GM23338 (cell line): ENCODE measurements around the gene ENOX2. TPM values are rescaled to one million over a fixed set of nuclear protein-coding genes. Genes with fewer than 3 reads are reported as not detected.

Source experiments
- ATAC-seq: fragments of 200-7000 bp; cut with Tn5 transposase; 3 replicates; pipeline ENCODE4 v1.9.1; 2020
- DNase-seq: peaks from one replicate; pipeline ENCODE4 v3.0.0-alpha.2; 2015; ENCODE audit warnings: low spot score
- H2AFZ ChIP-seq: fragments of 200-600 bp; sonication (generic); 2 replicates; pipeline ENCODE4 v1.8.0; 2016; ENCODE audit warnings: antibody characterized with exemption, mild to moderate bottlenecking, moderate library complexity
- H3F3A ChIP-seq: fragments of 200-600 bp; sonication (generic); replicated peaks from 2 replicates; pipeline ENCODE4 v1.8.0; 2017; ENCODE audit warnings: antibody characterized with exemption, mixed run types, low read depth
- H3K27ac ChIP-seq: fragments of 200-600 bp; sonication (generic); 2 replicates; pipeline ENCODE4 v1.6.1; 2016; ENCODE audit warnings: low read depth
- H3K27me3 ChIP-seq: fragments of 200-600 bp; sonication (generic); 2 replicates; pipeline ENCODE4 v1.8.0; 2016; ENCODE audit warnings: mild to moderate bottlenecking, mixed run types, moderate library complexity; ENCODE audit not compliant: insufficient read depth
- H3K36me3 ChIP-seq: fragments of 200-600 bp; sonication (generic); 2 replicates; pipeline ENCODE4 v1.8.0; 2016; ENCODE audit warnings: mild to moderate bottlenecking; ENCODE audit not compliant: insufficient read depth
- H3K4me1 ChIP-seq: fragments of 200-600 bp; sonication (generic); 2 replicates; pipeline ENCODE4 v1.8.0; 2016; ENCODE audit warnings: mild to moderate bottlenecking, moderate library complexity; ENCODE audit not compliant: insufficient read depth
- H3K4me2 ChIP-seq: fragments of 200-600 bp; sonication (generic); 2 replicates; pipeline ENCODE4 v1.7.1; 2017; ENCODE audit warnings: mixed run types
- H3K4me3 ChIP-seq: fragments of 200-600 bp; sonication (generic); 2 replicates; pipeline ENCODE4 v1.6.1; 2016; ENCODE audit warnings: mixed run types
- H3K79me2 ChIP-seq: fragments of 200-600 bp; sonication (generic); replicated peaks from 2 replicates; pipeline ENCODE4 v1.8.0; 2017; ENCODE audit warnings: mild to moderate bottlenecking; ENCODE audit not compliant: insufficient read depth
- H3K9me2 ChIP-seq: fragments of 200-600 bp; sonication (generic); 2 replicates; pipeline ENCODE4 v1.8.0; 2017; ENCODE audit not compliant: insufficient read depth
- H4K20me1 ChIP-seq: fragments of 200-600 bp; sonication (generic); replicated peaks from 2 replicates; pipeline ENCODE4 v1.8.0; 2017; ENCODE audit warnings: mild to moderate bottlenecking; ENCODE audit not compliant: insufficient read depth
- H3K27ac Mint-ChIP-seq: 2 replicates; pipeline ENCODE4 v1.8.0; 2020; ENCODE audit warnings: inconsistent platforms, mild to moderate bottlenecking, moderate library complexity, mixed read lengths
- H3K27me3 Mint-ChIP-seq: 3 replicates; pipeline ENCODE4 v1.8.0; 2022; ENCODE audit warnings: low read depth, mild to moderate bottlenecking, moderate library complexity, mixed read lengths, inconsistent platforms; ENCODE audit not compliant: insufficient read depth, poor library complexity
- H3K36me3 Mint-ChIP-seq: 3 replicates; pipeline ENCODE4 v1.8.0; 2021; ENCODE audit warnings: low read depth, mild to moderate bottlenecking, inconsistent platforms, moderate library complexity, mixed read lengths
- H3K4me1 Mint-ChIP-seq: 3 replicates; pipeline ENCODE4 v1.8.0; 2020; ENCODE audit warnings: mild to moderate bottlenecking, inconsistent platforms, mixed read lengths
- H3K4me3 Mint-ChIP-seq: 3 replicates; pipeline ENCODE4 v1.8.0; 2021; ENCODE audit warnings: moderate library complexity, mild to moderate bottlenecking, inconsistent platforms, mixed read lengths
- H3K9me3 Mint-ChIP-seq: 3 replicates; pipeline ENCODE4 v1.8.0; 2020; ENCODE audit warnings: moderate library complexity, mild to moderate bottlenecking, inconsistent platforms, mixed read lengths
- CREB1 ChIP-seq: fragments of 250-450 bp; sonication (Bioruptor Pico); IDR thresholded peaks from 2 replicates; pipeline ENCODE4 v1.5.0; 2020; ENCODE audit warnings: low read depth, mild to moderate bottlenecking, moderate library complexity
- EZH2 ChIP-seq: fragments of 200-600 bp; sonication (generic); IDR thresholded peaks from one replicate; pipeline ENCODE4 v1.8.0; 2017; ENCODE audit warnings: antibody characterized with exemption, mild to moderate bottlenecking, low read depth; ENCODE audit not compliant: unreplicated experiment
- REST ChIP-seq: IDR thresholded peaks from one replicate; pipeline ENCODE4 v1.6.1; 2018; ENCODE audit warnings: antibody characterized with exemption; ENCODE audit not compliant: unreplicated experiment
- STAT1 ChIP-seq: IDR thresholded peaks from one replicate; pipeline ENCODE4 v1.6.1; 2016; ENCODE audit warnings: antibody characterized with exemption; ENCODE audit not compliant: unreplicated experiment
- ZNF114 ChIP-seq: fragments of 250-450 bp; sonication (Bioruptor Pico); IDR thresholded peaks from 2 replicates; pipeline ENCODE4 v1.5.0; 2020; ENCODE audit warnings: mild to moderate bottlenecking, moderate library complexity
- polyA plus RNA-seq: library from polyadenylated mRNA; unstranded; fragments of >200 nt; fragmentation: Nextera tagmentation; extraction: Ambion mirVana; gene quantifications from 2 replicates; pipeline ENCODE4 v1.2.1, GENCODE V29; 2016
- total RNA-seq: library from RNA; depleted of rRNA; stranded (reverse); fragments of >200 nt; shearing (Covaris generic); gene quantifications from 2 replicates; pipeline ENCODE4 v1.2.3, GENCODE V29; 2014
- TF ChIP-seq, protein P1 (sequence below): fragments of 250-450 bp; sonication (Bioruptor Pico); IDR thresholded peaks from 2 replicates; pipeline ENCODE4 v1.5.0; 2020; ENCODE audit warnings: mild to moderate bottlenecking, moderate library complexity

ENOX2 gene
- total and polyA plus RNA-seq, 2 experiments from 2014 or later, result 9.6 to 11.2 TPM

GRCh38 chrX:130628516-130628915 is 274.5 kb downstream of the ENOX2 start (continued):
- TF ChIP-seq, protein P1, sequence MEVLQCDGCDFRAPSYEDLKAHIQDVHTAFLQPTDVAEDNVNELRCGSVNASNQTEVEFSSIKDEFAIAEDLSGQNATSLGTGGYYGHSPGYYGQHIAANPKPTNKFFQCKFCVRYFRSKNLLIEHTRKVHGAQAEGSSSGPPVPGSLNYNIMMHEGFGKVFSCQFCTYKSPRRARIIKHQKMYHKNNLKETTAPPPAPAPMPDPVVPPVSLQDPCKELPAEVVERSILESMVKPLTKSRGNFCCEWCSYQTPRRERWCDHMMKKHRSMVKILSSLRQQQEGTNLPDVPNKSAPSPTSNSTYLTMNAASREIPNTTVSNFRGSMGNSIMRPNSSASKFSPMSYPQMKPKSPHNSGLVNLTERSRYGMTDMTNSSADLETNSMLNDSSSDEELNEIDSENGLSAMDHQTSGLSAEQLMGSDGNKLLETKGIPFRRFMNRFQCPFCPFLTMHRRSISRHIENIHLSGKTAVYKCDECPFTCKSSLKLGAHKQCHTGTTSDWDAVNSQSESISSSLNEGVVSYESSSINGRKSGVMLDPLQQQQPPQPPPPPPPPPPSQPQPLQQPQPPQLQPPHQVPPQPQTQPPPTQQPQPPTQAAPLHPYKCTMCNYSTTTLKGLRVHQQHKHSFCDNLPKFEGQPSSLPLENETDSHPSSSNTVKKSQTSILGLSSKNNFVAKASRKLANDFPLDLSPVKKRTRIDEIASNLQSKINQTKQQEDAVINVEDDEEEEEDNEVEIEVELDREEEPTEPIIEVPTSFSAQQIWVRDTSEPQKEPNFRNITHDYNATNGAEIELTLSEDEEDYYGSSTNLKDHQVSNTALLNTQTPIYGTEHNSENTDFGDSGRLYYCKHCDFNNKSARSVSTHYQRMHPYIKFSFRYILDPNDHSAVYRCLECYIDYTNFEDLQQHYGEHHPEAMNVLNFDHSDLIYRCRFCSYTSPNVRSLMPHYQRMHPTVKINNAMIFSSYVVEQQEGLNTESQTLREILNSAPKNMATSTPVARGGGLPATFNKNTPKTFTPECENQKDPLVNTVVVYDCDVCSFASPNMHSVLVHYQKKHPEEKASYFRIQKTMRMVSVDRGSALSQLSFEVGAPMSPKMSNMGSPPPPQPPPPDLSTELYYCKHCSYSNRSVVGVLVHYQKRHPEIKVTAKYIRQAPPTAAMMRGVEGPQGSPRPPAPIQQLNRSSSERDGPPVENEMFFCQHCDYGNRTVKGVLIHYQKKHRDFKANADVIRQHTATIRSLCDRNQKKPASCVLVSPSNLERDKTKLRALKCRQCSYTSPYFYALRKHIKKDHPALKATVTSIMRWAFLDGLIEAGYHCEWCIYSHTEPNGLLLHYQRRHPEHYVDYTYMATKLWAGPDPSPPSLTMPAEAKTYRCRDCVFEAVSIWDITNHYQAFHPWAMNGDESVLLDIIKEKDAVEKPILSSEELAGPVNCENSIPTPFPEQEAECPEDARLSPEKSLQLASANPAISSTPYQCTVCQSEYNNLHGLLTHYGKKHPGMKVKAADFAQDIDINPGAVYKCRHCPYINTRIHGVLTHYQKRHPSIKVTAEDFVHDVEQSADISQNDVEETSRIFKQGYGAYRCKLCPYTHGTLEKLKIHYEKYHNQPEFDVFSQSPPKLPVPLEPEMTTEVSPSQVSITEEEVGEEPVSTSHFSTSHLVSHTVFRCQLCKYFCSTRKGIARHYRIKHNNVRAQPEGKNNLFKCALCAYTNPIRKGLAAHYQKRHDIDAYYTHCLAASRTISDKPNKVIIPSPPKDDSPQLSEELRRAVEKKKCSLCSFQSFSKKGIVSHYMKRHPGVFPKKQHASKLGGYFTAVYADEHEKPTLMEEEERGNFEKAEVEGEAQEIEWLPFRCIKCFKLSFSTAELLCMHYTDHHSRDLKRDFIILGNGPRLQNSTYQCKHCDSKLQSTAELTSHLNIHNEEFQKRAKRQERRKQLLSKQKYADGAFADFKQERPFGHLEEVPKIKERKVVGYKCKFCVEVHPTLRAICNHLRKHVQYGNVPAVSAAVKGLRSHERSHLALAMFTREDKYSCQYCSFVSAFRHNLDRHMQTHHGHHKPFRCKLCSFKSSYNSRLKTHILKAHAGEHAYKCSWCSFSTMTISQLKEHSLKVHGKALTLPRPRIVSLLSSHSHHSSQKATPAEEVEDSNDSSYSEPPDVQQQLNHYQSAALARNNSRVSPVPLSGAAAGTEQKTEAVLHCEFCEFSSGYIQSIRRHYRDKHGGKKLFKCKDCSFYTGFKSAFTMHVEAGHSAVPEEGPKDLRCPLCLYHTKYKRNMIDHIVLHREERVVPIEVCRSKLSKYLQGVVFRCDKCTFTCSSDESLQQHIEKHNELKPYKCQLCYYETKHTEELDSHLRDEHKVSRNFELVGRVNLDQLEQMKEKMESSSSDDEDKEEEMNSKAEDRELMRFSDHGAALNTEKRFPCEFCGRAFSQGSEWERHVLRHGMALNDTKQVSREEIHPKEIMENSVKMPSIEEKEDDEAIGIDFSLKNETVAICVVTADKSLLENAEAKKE (CRISPR knock-in tag), result no peak
- TF ChIP-seq STAT1, result no peak

DNA sequence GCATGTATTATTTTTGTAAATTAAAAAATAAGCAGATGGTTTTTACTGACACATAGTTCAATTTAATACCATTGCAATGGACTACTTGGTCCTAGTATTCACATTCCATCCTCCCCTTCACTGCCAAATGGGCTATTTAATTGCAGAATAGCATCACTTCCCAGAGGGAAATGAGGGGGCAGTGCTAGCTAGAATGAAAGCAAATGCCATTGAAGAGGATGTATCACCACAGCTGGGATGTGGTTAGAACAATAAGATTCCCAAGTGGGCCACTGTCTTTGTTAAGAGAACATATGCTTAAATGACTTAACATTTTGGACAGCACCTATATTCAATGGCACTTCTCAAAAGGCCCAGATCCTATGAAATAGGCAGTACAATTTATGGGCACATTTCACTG is 276.5 kb downstream of the ENOX2 start:
- peaks cover 14% of the 10 kb centered on the region for H3K4me1 ChIP-seq
- Mint-ChIP-seq H3K4me1 (peaks cover 32% of the 10 kb centered on the region), H3K4me3 (no peak overlapping the region), H3K9me3 (no peaks in the 10 kb centered on the region), H3K27me3 (peaks cover 2% of the 10 kb centered on the region), H3K27ac (no peak overlapping the region), H3K36me3 (no peaks in the 10 kb centered on the region)
- no peaks in the 10 kb centered on the region for H3K27me3 ChIP-seq
- no peaks in the 10 kb centered on the region for H3F3A ChIP-seq
- H3K4me3 ChIP-seq, result no peak overlapping the region
- H4K20me1 ChIP-seq, result no peaks in the 10 kb centered on the region
- peak; percentile 45; the same call in 2 of the 3 replicates for ATAC-seq
- DNase-seq, result peak; percentile 25
- H3K9me2 ChIP-seq, result no peaks in the 10 kb centered on the region
- H3K36me3 ChIP-seq, result no peaks in the 10 kb centered on the region
- no peak overlapping the region for H3K27ac ChIP-seq
- H2AFZ ChIP-seq, result no peak overlapping the region
- H3K79me2 ChIP-seq, result no peaks in the 10 kb centered on the region
- no peak overlapping the region for H3K4me2 ChIP-seq
- TF ChIP-seq, protein P1 (CRISPR knock-in tag), result no peak
- no peak for TF ChIP-seq ZNF114 (CRISPR knock-in tag)
- no peak for TF ChIP-seq CREB1 (CRISPR knock-in tag)
- no peak for TF ChIP-seq REST
- TF ChIP-seq EZH2, result no peak
